ENCODE results near the gene MEG3. TPM values are rescaled to one million over a fixed set of nuclear protein-coding genes. Genes with fewer than 3 reads are reported as not detected.

The MEG3 gene
- total and polyA plus RNA-seq, 2 donors (not counting 3 experiments of a cell fraction or from before 2014, with no cell fraction given): 378 to 508 TPM

DNA sequence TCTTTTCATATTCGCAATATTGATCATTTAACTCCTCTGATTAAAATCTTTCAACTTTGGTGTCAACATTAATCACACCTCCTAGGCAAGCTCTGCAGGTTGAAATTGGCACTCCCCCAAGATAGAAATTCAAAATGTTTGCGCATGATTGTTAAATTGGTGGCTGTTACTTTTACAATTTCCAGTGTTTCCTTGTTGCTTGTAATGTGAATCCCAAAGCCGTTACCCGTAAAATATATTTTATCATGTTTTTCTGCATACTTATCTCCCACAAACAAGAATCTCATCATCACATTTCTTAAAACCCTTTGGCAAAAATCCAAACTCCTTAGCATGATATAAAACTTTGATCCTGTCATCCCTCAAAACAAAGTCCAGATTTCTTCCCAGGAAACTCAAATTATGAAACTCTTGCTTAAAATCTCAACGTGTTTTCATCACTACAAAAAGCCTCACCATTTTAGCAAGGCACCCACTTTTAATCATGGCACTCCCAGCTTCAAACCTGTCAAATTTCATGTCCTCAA lies 62.9 kb downstream of the MEG3 start:
- Histone ChIP-seq H3K4me1 (ENCODE audit: control insufficient read depth, extremely low read depth, insufficient read depth, low read length) (no peaks in the 10 kb centered on the region), H3K79me2 (ENCODE audit: control insufficient read depth, insufficient read depth, low read length) (no peaks in the 10 kb centered on the region), H3K36me3 (ENCODE audit: control insufficient read depth in 2 of 2, extremely low read depth in 1 of 2, insufficient read depth in 2 of 2, low read length in 2 of 2) (peaks cover 2 to 9% of the 10 kb centered on the region in 2 experiments), H3K9me1 (replicated peaks; ENCODE audit: control insufficient read depth, extremely low read depth, insufficient read depth, low read length) (no peaks in the 10 kb centered on the region), H4K20me1 (replicated peaks; ENCODE audit: control insufficient read depth, extremely low read depth, insufficient read depth, low read length) (no peaks in the 10 kb centered on the region), H3K27ac (ENCODE audit: insufficient read depth, low read depth, low read length) (no peak overlapping the region), H3K27me3 (ENCODE audit: control insufficient read depth in 2 of 2, insufficient read depth in 2 of 2, low read length in 2 of 2) (no peaks in the 10 kb centered on the region), H2AFZ (ENCODE audit: low read depth, low read length) (no peak overlapping the region), H3K9me3 (replicated peaks; ENCODE audit: control insufficient read depth, insufficient read depth, low read length) (no peaks in the 10 kb centered on the region), H3K9ac (replicated peaks; ENCODE audit: extremely low read depth, insufficient read depth, low read length) (no peak overlapping the region), H3K4me2 (ENCODE audit: insufficient read depth, low read length) (no peak overlapping the region), H3K4me3 (replicated peaks in 1 of 3; ENCODE audit: insufficient read depth in 1 of 3, low read depth in 1 of 3, low read length in 3 of 3) (no peak overlapping the region)
- CTCF ChIA-PET: no interaction called here
- TF ChIP-seq FOS (IDR thresholded peaks at IDR 0.05; ENCODE audit: borderline replicate concordance, insufficient read depth, low read length) (no peak), POLR2AphosphoS5 (IDR thresholded peaks at IDR 0.05; ENCODE audit: insufficient read depth, low read depth, low read length) (no peak), MYC (IDR thresholded peaks at IDR 0.05; ENCODE audit: low read depth, low read length) (no peak), GATA2 (IDR thresholded peaks at IDR 0.05; ENCODE audit: insufficient read depth, insufficient read length, low read depth, low read length) (no peak), POLR2A (IDR thresholded peaks at IDR 0.05; ENCODE audit: low read depth, low read length) (no peak), EZH2 (IDR thresholded peaks at IDR 0.05; ENCODE audit: borderline replicate concordance, low read depth, low read length, severe bottlenecking) (no peak), JUN (IDR thresholded peaks at IDR 0.05; ENCODE audit: borderline replicate concordance, insufficient read depth, insufficient read length, low read depth) (no peak)
- TF ChIP-seq, protein P1, sequence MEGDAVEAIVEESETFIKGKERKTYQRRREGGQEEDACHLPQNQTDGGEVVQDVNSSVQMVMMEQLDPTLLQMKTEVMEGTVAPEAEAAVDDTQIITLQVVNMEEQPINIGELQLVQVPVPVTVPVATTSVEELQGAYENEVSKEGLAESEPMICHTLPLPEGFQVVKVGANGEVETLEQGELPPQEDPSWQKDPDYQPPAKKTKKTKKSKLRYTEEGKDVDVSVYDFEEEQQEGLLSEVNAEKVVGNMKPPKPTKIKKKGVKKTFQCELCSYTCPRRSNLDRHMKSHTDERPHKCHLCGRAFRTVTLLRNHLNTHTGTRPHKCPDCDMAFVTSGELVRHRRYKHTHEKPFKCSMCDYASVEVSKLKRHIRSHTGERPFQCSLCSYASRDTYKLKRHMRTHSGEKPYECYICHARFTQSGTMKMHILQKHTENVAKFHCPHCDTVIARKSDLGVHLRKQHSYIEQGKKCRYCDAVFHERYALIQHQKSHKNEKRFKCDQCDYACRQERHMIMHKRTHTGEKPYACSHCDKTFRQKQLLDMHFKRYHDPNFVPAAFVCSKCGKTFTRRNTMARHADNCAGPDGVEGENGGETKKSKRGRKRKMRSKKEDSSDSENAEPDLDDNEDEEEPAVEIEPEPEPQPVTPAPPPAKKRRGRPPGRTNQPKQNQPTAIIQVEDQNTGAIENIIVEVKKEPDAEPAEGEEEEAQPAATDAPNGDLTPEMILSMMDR (IDR thresholded peaks at IDR 0.05; ENCODE audit: extremely low read depth in 1 of 2, insufficient read depth in 1 of 2, low read depth in 1 of 2, low read length in 2 of 2): no peak
- TF ChIP-seq, protein P2, sequence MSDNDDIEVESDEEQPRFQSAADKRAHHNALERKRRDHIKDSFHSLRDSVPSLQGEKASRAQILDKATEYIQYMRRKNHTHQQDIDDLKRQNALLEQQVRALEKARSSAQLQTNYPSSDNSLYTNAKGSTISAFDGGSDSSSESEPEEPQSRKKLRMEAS (IDR thresholded peaks at IDR 0.05; ENCODE audit: insufficient read depth, insufficient read length): no peak
- POLR2A ChIA-PET: no interaction called here
- no peak for DNase-seq (ENCODE audit: low read depth, low spot score)
- no TSS peak for BruUV-seq (replicated peaks)
- dilution Hi-C loops (cut with MboI; ENCODE audit: extremely low pct_ligation_motif_present, low sequenced_read_pairs) (no loop called here), intact Hi-C loops (cut with micrococcal nuclease) (no loop called here)
- FAIRE-seq: no peak
